Measurements from ENCODE around the gene FGF14.

Gene FGF14

GRCh38 chr13:102042746-102043145 is 359.1 kb downstream of the FGF14 start:
- H3K4me1 ChIP-seq = no peaks in the 10 kb centered on the region
- H3K4me3 ChIP-seq (ENCODE audit: low read depth, low read length) = no peak overlapping the region
- no peaks in the 10 kb centered on the region for H3K27me3 ChIP-seq (ENCODE audit: control insufficient read depth, insufficient read depth, low read length)
- H3K79me2 ChIP-seq = no peaks in the 10 kb centered on the region
- H2AFZ ChIP-seq = no peak overlapping the region
- no peaks in the 10 kb centered on the region for H3K9me3 ChIP-seq (ENCODE audit: control insufficient read depth, low read length)
- no peak overlapping the region for H3K27ac ChIP-seq
- H3K36me3 ChIP-seq (ENCODE audit: control insufficient read depth, insufficient read depth, low read length) = no peaks in the 10 kb centered on the region
- H3K4me2 ChIP-seq (ENCODE audit: low read length) = no peak overlapping the region
- H3K9ac ChIP-seq = no peak overlapping the region
- TF ChIP-seq, protein P1, sequence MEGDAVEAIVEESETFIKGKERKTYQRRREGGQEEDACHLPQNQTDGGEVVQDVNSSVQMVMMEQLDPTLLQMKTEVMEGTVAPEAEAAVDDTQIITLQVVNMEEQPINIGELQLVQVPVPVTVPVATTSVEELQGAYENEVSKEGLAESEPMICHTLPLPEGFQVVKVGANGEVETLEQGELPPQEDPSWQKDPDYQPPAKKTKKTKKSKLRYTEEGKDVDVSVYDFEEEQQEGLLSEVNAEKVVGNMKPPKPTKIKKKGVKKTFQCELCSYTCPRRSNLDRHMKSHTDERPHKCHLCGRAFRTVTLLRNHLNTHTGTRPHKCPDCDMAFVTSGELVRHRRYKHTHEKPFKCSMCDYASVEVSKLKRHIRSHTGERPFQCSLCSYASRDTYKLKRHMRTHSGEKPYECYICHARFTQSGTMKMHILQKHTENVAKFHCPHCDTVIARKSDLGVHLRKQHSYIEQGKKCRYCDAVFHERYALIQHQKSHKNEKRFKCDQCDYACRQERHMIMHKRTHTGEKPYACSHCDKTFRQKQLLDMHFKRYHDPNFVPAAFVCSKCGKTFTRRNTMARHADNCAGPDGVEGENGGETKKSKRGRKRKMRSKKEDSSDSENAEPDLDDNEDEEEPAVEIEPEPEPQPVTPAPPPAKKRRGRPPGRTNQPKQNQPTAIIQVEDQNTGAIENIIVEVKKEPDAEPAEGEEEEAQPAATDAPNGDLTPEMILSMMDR (IDR thresholded peaks at IDR 0.05) = no peak

DNA sequence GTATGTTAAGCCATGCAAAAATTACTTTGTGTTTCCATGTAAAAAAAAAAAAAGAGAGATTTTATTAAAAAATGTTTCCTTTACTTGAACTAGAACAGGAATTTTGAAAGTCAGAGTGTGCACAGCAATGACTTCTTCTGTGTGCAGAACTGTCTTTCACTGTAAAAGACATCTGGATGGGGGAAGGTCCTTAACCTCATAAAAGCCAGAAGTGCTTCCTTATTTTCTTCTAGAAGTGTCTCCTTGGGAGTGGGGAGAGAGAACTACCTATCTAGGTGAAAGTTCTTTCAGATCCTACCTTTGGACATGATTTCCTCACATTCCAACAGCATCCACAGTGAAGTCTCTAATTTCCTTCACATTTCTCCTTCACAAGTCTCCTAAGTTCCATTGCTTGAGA is 360.3 kb downstream of the FGF14 start:
- H3K4me3 ChIP-seq (ENCODE audit: low read depth, low read length) = no peak overlapping the region
- no peaks in the 10 kb centered on the region for H3K4me1 ChIP-seq
- H3K4me2 ChIP-seq (ENCODE audit: low read length) = no peak overlapping the region
- no peaks in the 10 kb centered on the region for H3K36me3 ChIP-seq (ENCODE audit: control insufficient read depth, insufficient read depth, low read length)
- no peaks in the 10 kb centered on the region for H3K79me2 ChIP-seq
- H2AFZ ChIP-seq = no peak overlapping the region
- no peaks in the 10 kb centered on the region for H3K9me3 ChIP-seq (ENCODE audit: control insufficient read depth, low read length)
- no peak overlapping the region for H3K9ac ChIP-seq
- H3K27me3 ChIP-seq (ENCODE audit: control insufficient read depth, insufficient read depth, low read length) = no peaks in the 10 kb centered on the region
- TF ChIP-seq, protein P1 (IDR thresholded peaks at IDR 0.05) = no peak
- H3K27ac ChIP-seq = no peak overlapping the region

GRCh38 chr13:102040812-102041211 is 361.0 kb downstream of the FGF14 start:
- Histone ChIP-seq H3K4me1 (no peaks in the 10 kb centered on the region), H3K4me3 (ENCODE audit: low read depth, low read length) (no peak overlapping the region), H3K27me3 (ENCODE audit: control insufficient read depth, insufficient read depth, low read length) (no peaks in the 10 kb centered on the region), H3K4me2 (ENCODE audit: low read length) (no peak overlapping the region), H3K79me2 (no peaks in the 10 kb centered on the region), H3K36me3 (ENCODE audit: control insufficient read depth, insufficient read depth, low read length) (no peaks in the 10 kb centered on the region), H3K9ac (no peak overlapping the region), H3K27ac (no peak overlapping the region), H3K9me3 (ENCODE audit: control insufficient read depth, low read length) (no peaks in the 10 kb centered on the region), H2AFZ (no peak overlapping the region)
- TF ChIP-seq, protein P1 (IDR thresholded peaks at IDR 0.05) = no peak

DNA sequence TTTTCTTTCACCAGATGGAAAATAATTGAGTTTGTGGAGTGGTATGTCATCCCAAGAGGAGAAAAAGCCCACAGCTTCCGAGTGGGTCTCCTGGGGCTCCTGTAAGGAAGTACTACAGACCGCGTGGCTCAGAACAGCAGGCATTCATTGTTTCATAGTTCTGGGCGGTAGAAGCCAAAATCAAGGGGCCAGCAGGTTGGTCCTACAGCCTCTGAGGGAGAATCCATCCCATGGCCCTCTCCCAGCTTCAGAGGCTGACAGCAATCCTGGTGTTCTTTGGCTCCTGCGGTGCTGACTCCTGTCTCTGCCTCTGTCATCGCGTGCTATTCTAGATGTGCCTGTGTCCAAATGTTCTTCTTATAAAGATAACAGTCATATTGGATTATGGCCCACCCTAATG is 362.6 kb downstream of the FGF14 start:
- Histone ChIP-seq H3K4me2 (ENCODE audit: low read length) (no peak overlapping the region), H3K9ac (no peak overlapping the region), H3K36me3 (ENCODE audit: control insufficient read depth, insufficient read depth, low read length) (no peaks in the 10 kb centered on the region), H3K27ac (no peak overlapping the region), H3K4me3 (ENCODE audit: low read depth, low read length) (no peak overlapping the region), H3K79me2 (no peaks in the 10 kb centered on the region), H3K9me3 (ENCODE audit: control insufficient read depth, low read length) (no peaks in the 10 kb centered on the region), H2AFZ (no peak overlapping the region), H3K27me3 (ENCODE audit: control insufficient read depth, insufficient read depth, low read length) (no peaks in the 10 kb centered on the region), H3K4me1 (no peaks in the 10 kb centered on the region)
- TF ChIP-seq, protein P1 (IDR thresholded peaks at IDR 0.05) = no peak

- Histone ChIP-seq H3K4me3 (ENCODE audit: low read depth, low read length) (no peak overlapping the region), H3K79me2 (no peaks in the 10 kb centered on the region), H3K36me3 (ENCODE audit: control insufficient read depth, insufficient read depth, low read length) (no peaks in the 10 kb centered on the region), H2AFZ (no peak overlapping the region), H3K9me3 (ENCODE audit: control insufficient read depth, low read length) (no peaks in the 10 kb centered on the region), H3K4me1 (no peaks in the 10 kb centered on the region), H3K9ac (no peak overlapping the region), H3K27ac (no peak overlapping the region), H3K4me2 (ENCODE audit: low read length) (no peak overlapping the region), H3K27me3 (ENCODE audit: control insufficient read depth, insufficient read depth, low read length) (no peaks in the 10 kb centered on the region)
- TF ChIP-seq, protein P1 (IDR thresholded peaks at IDR 0.05) = no peak
Observed at GRCh38 chr13:102038787-102039186, 363.1 kb downstream of the FGF14 start.
